Umbilical cord (tissue), 2 donors: ENCODE results near the gene STX16. TPM values are rescaled to one million over a fixed set of nuclear protein-coding genes. Genes with fewer than 3 reads are reported as not detected.

Source experiments
- DNase-seq: peaks from one replicate; pipeline ENCODE4 v3.0.0-alpha.2; 2015; ENCODE audit warnings: low spot score
- total RNA-seq: library from RNA; depleted of rRNA; stranded (reverse); fragments of >200 nt; gene quantifications from one replicate; pipeline ENCODE4 v1.2.3, GENCODE V29; 2014; ENCODE audit warnings: low replicate concordance; ENCODE audit not compliant: insufficient read depth

The STX16 gene
- total RNA-seq, 1 donor from 2014 or later = 24.1 TPM

DNA sequence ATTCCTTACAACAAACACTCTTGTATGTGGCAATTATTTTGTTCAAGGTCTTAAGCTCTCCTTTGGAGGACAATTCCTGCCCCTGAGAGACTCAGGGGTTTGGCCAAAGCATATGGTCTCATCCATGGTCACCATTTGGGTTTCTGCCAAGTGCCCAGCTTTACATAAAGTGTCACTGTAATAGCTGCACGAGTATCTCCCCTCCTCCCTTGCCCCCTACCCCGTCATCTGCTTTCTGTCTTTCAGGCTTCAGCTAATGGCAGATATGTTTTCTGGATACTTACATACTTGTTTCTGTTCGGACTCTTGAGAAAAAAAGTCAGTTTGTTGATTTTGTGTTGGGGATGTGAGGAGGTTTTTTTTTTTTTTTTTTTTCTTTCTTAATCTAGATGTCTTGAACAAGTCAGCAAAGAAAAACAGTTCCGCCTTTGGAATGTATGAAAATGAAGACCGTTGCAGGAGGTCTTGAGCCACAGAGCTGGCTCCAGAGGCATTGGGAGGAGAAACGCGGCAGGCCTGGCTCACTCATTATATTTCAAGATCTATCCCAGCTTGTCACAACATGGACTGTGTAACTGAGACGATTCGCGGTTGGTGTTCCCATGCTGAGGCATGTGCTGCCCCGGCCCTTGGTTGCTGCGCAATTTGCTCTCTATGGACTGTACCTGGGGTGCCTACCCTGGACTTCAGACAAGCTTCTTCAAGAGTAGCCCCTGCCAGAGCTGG is 32.6 kb upstream of the STX16 start:
- DNase-seq = peak; percentile 84

DNA sequence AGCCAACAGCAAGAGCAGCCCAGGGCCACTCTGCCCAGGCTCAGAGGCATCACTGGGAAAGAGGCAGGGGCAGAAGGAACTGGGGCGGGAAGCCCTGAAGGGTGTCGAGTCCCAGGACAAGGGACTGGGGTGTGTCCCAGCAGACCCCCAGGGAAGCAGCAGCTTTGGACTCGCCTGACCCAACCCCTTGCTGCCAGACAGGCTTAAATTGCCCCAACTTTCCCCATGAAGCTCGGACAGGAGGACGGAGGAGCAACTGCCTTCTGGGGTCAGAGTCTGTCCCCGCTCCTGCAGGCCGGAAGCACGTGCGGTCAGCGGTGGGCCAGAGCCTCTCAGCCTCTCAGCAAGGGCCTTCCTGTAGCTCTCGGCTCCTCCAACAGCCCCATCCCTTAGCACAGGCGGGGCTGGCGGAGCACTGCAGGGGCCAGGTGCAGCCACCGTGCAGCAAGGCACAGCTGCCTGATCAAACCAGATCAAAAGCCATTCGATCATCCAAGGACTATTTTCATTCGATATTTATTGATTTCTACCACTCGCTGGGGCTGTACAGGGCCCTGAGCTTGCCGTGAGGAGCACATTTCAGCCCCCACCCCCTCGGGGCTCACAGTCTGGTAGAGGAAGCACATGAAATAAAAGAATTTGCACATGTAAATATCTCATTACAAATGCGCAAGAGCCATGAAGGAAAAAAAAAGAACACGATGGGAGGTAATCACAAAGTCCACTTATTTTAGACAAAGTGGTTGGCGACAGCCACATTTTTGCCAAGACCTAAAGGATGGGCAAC is 31.8 kb upstream of the STX16 start:
- DNase-seq = no peak

DNA sequence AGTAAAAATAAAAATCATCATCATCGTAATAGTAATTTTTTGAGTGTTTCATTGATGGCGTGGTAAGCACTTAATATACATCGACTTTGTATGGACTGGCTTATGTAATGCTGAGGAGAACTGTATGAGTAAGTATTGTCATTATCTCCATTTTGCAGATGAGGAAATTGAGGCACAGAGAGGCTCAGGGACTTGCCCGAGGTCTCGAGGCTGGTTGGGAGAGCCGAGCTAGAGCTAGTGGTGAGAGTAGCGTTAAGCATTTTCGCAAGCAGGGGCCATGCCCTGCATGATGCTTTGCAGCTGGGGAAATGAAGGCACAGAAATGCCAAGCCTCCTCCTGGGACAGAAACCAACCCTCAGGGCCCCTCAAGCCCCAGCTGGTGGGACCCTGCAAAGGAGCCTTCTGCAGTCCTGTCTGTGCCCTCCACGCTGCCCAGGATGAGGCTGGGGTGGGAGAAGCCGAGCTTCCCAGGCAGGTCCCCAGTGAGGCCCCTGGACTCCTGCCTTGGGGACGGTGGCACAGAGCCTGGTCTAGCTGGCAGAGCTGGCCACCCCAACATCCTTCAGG is 31.1 kb upstream of the STX16 start:
- no peak for DNase-seq

- no peak for DNase-seq
Observed at GRCh38 chr20:58621906-58622548, 29.1 kb upstream of the STX16 start.

- no peak for DNase-seq
Observed at GRCh38 chr20:58622671-58623578, 28.2 kb upstream of the STX16 start.

- peak; percentile 94 for DNase-seq
Observed at GRCh38 chr20:58623579-58624473, 27.3 kb upstream of the STX16 start.

- DNase-seq = no peak
Observed at GRCh38 chr20:58624687-58625086, 26.4 kb upstream of the STX16 start.

GRCh38 chr20:58625585-58625984 is 25.5 kb upstream of the STX16 start:
- DNase-seq = no peak

DNA sequence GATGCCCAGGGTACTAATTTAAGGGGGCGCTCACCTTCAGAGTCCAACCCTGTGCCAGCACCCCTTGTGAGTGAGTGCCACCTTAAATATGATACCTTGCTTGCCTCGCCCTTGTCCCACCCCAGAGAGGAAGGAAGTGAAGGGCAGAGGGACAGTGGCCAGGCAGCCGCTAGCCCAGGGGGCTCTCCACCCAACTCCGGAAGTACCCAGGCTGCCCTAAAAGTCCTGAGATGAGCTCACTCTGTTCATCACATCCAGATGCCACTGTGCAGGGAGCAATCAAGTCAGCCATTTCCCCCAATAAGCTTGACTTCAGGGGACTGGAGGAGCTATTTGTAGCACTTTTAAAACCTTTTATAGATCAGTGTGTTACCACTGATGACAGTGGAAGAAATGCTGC is 25.0 kb upstream of the STX16 start:
- DNase-seq = no peak

DNA sequence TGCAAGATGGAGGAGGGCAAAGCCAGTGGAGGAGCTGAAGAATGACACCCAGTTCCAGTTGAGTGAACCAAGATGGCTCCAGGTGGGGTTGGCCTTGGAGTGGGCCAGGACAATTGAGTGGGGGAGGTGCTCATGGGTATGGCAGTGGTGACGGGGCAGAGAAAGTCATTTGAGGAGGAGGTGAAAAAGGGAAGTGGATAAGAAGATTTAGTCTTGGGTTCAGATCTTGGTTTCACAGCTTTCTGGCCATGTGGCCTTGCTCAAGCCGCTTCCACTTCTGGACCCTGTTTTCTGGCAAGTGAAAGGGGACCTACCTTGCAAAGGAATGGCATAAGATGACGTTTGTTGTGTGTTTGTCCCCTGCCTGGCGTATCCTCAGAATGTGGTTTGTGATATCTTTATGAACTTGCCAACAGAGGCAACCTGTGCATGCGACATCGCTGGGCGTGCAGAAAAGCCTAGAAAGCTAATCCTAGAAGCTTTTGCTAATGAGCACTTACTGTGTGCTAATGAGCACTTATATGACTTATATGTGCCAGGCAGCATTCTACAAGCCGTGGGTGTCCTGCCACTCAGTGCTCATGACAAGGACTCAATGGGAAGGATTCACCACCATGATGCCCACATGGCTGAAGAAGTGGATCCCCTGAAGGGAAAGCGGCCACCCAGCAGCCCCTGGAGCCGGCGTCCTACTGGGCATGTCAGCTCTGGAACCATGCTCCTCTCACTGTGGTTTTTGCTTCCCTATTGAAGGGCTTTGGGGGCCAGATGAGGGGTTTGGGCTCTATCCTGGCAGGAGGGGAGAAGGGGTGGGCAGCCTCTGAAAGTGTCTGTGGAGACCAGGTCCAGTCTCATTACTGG is 23.6 kb upstream of the STX16 start:
- no peak for DNase-seq

DNA sequence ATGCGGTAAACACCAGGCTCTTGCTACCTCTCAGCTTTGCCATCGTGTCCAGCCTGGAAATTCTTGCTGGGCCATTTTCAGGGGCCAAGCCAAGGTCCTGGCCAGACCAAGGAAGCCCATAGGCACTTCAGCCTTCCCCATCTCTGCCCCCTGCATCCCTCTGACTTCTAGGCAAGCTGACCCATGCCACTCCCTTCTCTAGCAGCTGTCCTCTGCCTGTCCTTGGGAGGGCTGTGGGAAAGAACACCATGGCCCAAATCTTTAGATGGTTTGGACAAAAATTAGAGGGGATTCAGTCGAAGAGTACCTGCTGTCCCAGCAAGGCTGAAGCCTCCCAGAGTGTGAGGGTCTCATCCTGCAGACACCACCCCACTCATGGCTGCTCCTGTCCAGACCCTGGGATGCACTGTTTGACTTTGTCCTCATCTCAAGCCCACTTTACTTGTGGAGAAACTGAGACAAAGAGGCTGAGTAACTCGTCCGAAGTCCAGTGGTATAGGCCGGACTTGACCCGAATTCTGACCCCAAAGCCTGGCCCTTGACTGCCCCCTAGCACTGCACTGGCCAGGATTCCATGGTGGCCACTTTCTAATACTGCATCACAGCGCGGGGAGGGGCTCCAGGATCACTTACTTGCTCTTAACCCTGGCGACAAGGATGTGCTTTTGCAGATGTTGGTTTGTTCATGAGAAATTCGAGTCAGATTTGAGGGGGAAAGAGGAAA is 22.4 kb upstream of the STX16 start:
- no peak for DNase-seq

GRCh38 chr20:58629215-58629580 is 21.9 kb upstream of the STX16 start:
- no peak for DNase-seq

- no peak for DNase-seq
Observed at GRCh38 chr20:58630063-58630462, 21.0 kb upstream of the STX16 start.

GRCh38 chr20:58633161-58634053 is 17.7 kb upstream of the STX16 start:
- no peak for DNase-seq

- DNase-seq = no peak
Observed at GRCh38 chr20:58634059-58634458, 17.0 kb upstream of the STX16 start.

- peak; percentile 86 for DNase-seq
Observed at GRCh38 chr20:58634521-58635278, 16.4 kb upstream of the STX16 start.

DNA sequence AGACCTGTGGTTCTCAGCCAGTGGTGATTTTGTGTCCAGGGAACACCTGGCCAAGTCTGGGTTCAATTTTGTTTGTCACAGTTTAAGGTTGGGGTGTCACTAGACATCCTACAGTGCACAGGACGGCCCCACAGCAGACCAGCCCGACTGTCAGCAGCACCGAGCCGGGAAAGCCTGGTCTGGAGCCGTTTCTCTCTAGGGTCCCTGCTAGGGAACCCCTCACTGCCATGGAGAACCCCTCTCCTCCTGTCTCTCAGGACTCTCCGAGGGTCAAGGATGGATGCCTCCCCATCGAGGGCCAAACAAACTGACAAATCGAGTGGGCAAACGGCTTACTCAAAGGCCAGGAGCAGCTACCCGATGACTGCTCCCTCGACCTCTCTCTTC is 15.8 kb upstream of the STX16 start:
- no peak for DNase-seq
